ENCODE measurements around the gene RPL7A. TPM values are rescaled to one million over a fixed set of nuclear protein-coding genes. Genes with fewer than 3 reads are reported as not detected.

RPL7A gene
- polyA plus RNA-seq, 1 donor (not counting 4 experiments of a cell fraction or from before 2014, with no cell fraction given) = 2,684 TPM

- FAIRE-seq = no peak
- no peaks in the 10 kb centered on the region for H3K27me3 ChIP-seq (ENCODE audit: control insufficient read depth, extremely low read depth, insufficient read depth, low read length)
- TF ChIP-seq CTCF (optimal IDR thresholded peaks at IDR 0.05 in 1 of 3, IDR thresholded peaks at IDR 0.05 in 1 of 3, conservative IDR thresholded peaks at IDR 0.05 in 1 of 3; ENCODE audit: extremely low read depth in 1 of 3, insufficient read depth in 2 of 3, low read length in 3 of 3) (no peak), EZH2 (IDR thresholded peaks at IDR 0.05; ENCODE audit: low read length) (no peak)
- H3K27ac ChIP-seq (ENCODE audit: control insufficient read depth, insufficient read depth, low read length) = no peak overlapping the region
- peaks cover 6% of the 10 kb centered on the region for H3K4me1 ChIP-seq (ENCODE audit: control insufficient read depth, extremely low read depth, insufficient read depth, low read length)
- H4K20me1 ChIP-seq (ENCODE audit: control insufficient read depth, extremely low read depth, insufficient read depth, low read length) = peaks cover 2% of the 10 kb centered on the region
- H3K79me2 ChIP-seq (ENCODE audit: control insufficient read depth, insufficient read depth, low read length) = peaks cover 11% of the 10 kb centered on the region
- H2AFZ ChIP-seq (ENCODE audit: control insufficient read depth, low read length) = no peak overlapping the region
- dilution Hi-C loops (cut with MboI; ENCODE audit: extremely low pct_ligation_motif_present, low sequenced_read_pairs) = no loop called here
- no peaks in the 10 kb centered on the region for H3K9me3 ChIP-seq (ENCODE audit: control insufficient read depth, low read depth, low read length)
- H3K9ac ChIP-seq (ENCODE audit: control insufficient read depth, extremely low read depth, insufficient read depth, low read length) = no peak overlapping the region
- no peak overlapping the region for H3K4me3 ChIP-seq (ENCODE audit: control insufficient read depth in 2 of 3, extremely low read depth in 1 of 3, insufficient read depth in 2 of 3, low read depth in 1 of 3, low read length in 3 of 3)
- H3K4me2 ChIP-seq (ENCODE audit: control insufficient read depth, extremely low read depth, insufficient read depth, low read depth, low read length) = no peak overlapping the region
- no peak for DNase-seq (ENCODE audit: low read depth, low spot score)
- H3K36me3 ChIP-seq (ENCODE audit: control insufficient read depth in 2 of 2, extremely low read depth in 1 of 2, insufficient read depth in 2 of 2, low read length in 2 of 2) = no peaks in the 10 kb centered on the region
- no peaks in the 10 kb centered on the region for H3K9me1 ChIP-seq (ENCODE audit: control insufficient read depth, extremely low read depth, insufficient read depth, low read length)
These were observed 31.4 kb downstream of the RPL7A start for GRCh38 chr9:133379153-133380086.

GRCh38 chr9:133380734-133381133 is 32.7 kb downstream of the RPL7A start:
- H2AFZ ChIP-seq (ENCODE audit: control insufficient read depth, low read length) = no peak overlapping the region
- no peak overlapping the region for H3K27ac ChIP-seq (ENCODE audit: control insufficient read depth, insufficient read depth, low read length)
- H3K4me1 ChIP-seq (ENCODE audit: control insufficient read depth, extremely low read depth, insufficient read depth, low read length) = peaks cover 4% of the 10 kb centered on the region
- TF ChIP-seq CTCF (optimal IDR thresholded peaks at IDR 0.05 in 1 of 3, IDR thresholded peaks at IDR 0.05 in 1 of 3, conservative IDR thresholded peaks at IDR 0.05 in 1 of 3; ENCODE audit: extremely low read depth in 1 of 3, insufficient read depth in 2 of 3, low read length in 3 of 3) = no peak
- TF ChIP-seq EZH2 (IDR thresholded peaks at IDR 0.05; ENCODE audit: low read length) = no peak
- FAIRE-seq = no peak
- no peak for DNase-seq (ENCODE audit: low read depth, low spot score)
- no peak overlapping the region for H3K4me3 ChIP-seq (ENCODE audit: control insufficient read depth in 2 of 3, extremely low read depth in 1 of 3, insufficient read depth in 2 of 3, low read depth in 1 of 3, low read length in 3 of 3)
- no peaks in the 10 kb centered on the region for H3K9me3 ChIP-seq (ENCODE audit: control insufficient read depth, low read depth, low read length)
- no peak overlapping the region for H3K9ac ChIP-seq (ENCODE audit: control insufficient read depth, extremely low read depth, insufficient read depth, low read length)
- H3K9me1 ChIP-seq (ENCODE audit: control insufficient read depth, extremely low read depth, insufficient read depth, low read length) = no peaks in the 10 kb centered on the region
- no peak overlapping the region for H3K4me2 ChIP-seq (ENCODE audit: control insufficient read depth, extremely low read depth, insufficient read depth, low read depth, low read length)
- H3K79me2 ChIP-seq (ENCODE audit: control insufficient read depth, insufficient read depth, low read length) = no peaks in the 10 kb centered on the region
- no peaks in the 10 kb centered on the region for H3K27me3 ChIP-seq (ENCODE audit: control insufficient read depth, extremely low read depth, insufficient read depth, low read length)
- H3K36me3 ChIP-seq (ENCODE audit: control insufficient read depth in 2 of 2, extremely low read depth in 1 of 2, insufficient read depth in 2 of 2, low read length in 2 of 2) = no peaks in the 10 kb centered on the region
- no peaks in the 10 kb centered on the region for H4K20me1 ChIP-seq (ENCODE audit: control insufficient read depth, extremely low read depth, insufficient read depth, low read length)
- dilution Hi-C loops (cut with MboI; ENCODE audit: extremely low pct_ligation_motif_present, low sequenced_read_pairs) = no loop called here
